C4-2B (cell line): Measurements from ENCODE around the gene CLP1.

Source experiments
- CTCF ChIP-seq: fragments of 450-650 bp; conservative IDR thresholded peaks from 2 replicates; pipeline ENCODE4 v1.5.1; 2017; ENCODE audit warnings: mild to moderate bottlenecking
- ZFX ChIP-seq: fragments of 450-650 bp; IDR thresholded peaks from 2 replicates; pipeline ENCODE4 v1.6.1; 2017

- TF ChIP-seq CTCF = no peak
- TF ChIP-seq ZFX = no peak
These were observed 6.4 kb downstream of the CLP1 start for GRCh38 chr11:57663975-57664374.
